Activated T-cell treated with anti-CD3 and anti-CD28 coated beads for 4 hours (primary cell): ENCODE results near the gene STAC2.
"Not testable (repeated sequence)": the region's sequence is repeated elsewhere in the genome, so short reads cannot be mapped to it uniquely, and the experiment has no call there.

Source experiments
- DNase-seq: peaks from one replicate; pipeline ENCODE4 v3.0.0-alpha.2; 2020

The STAC2 gene

DNA sequence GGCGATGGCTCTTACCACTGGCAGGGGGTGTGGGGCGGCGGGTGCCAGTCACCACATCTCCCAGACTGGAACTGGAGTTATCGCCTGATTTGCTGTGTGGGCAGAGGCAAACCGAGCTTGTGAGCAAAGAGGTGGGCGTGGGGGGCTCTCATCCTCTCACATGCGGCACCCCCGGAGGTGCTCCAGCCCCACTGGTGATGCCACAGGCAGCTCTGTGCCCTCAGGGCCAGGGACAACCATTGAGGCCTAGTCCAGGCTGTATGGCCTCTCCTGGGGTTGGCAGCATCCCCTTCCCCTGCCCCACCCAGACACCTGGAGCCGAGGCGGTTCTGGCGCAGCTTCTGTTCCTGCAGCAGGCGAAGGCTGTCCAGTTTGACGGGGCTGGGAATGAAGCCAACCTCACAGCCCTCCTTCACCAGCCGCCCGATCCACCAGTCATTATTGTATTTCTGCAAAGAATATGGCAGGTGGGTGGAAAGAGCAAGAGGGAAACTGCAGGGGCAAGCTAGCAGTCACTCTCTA lies 39.2 kb downstream of the STAC2 start:
- DNase-seq, result no peak

DNA sequence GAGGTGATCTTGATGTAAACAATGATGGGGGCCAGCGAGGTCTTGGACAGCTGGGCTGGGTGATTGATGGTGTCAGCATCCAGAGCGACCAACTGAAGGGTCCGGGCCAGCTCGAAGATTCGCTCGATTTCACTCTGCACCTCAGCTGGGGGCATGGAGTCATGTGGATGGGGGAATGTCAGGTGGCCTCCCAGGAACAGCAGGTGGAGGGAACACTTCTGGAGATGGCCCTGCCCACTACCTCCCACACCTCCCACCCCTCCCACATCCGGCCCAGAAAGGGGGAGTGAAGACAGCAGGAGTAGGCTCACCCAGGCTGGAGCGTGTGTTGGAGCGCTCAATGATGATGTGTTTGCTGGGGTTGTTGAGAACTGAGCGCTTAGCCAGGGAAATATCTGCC lies 42.0 kb downstream of the STAC2 start:
- DNase-seq, result no peak

DNA sequence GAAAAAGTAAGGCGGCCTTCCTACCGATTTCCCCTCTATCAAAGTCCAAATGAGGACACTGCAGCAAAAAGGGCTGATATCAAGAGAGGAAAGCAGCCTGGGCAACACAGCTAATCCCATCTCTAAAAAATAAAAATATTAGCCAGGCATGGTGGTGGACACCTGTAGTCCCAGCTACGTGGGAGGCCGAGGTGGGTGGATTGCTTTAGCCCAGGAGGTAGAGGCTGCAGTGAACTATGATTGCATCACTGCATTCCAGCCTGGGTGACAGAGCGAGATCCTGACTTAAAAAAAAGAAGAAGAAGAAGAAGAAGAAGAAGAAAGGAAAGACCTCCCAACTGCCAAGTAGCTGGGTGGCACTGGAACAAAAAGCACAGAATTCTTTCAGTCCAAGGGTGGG lies 42.7 kb downstream of the STAC2 start:
- no peak for DNase-seq

DNA sequence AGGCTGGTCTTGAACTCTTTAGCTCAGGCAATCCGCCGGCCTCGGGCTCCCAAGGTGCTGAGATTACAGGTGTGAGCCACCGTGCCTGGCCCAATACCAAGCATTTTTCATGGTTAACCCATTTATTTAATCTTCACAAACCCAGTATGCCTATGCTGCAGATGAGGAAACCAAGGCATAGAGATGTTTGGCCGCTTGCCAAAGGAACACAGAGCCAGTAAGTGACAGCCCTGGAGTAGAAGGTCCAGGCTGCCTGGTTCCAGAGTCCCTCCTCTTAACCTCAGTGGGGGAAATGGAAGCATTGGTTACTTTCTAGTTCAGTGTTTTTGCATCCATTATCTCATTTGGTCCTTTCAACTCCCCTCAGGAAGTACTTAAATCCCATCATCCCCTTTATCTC lies 44.4 kb downstream of the STAC2 start:
- no peak for DNase-seq

DNA sequence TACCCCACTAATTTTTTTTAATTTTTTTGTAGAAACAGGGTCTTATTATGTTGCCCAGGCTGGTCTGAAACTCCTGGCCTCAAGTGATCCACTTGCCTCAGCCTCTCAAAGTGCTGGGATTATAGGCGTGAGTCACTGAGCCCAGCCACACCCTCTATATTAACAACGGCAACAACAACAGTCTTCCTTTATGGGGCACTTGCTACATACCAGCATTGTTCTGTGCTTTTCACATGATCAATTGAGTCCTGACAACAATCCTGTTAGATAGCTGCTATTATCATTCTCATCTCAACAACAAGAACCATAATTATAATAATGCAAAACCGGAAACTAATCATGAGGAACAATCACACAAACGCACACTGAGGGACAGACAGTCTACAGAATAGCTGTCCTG lies 47.2 kb downstream of the STAC2 start:
- no peak for DNase-seq

DNA sequence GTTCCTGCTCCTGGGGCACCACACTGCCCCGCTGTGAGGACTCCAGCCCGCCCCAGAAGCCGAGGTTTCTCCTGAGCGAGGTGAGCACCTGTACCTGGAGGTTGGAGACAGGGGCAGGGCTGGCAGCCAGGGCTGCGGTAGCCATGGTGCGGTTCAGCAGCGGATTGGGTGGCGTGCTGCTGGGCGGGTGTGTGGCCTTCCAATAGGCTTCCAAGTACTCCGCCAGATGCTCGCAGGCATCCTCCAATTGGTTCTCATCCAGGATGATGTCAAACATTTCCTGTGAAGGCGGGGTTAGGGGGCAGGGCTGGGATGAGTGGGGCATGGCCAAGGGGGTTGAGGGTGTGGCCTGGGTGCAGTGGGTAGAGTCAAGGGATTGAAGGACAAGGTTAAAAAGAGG lies 48.5 kb downstream of the STAC2 start:
- no peak for DNase-seq

- DNase-seq, result no peak
Measured at GRCh38 chr17:39175695-39176093, 50.1 kb downstream of the STAC2 start.

GRCh38 chr17:39174920-39175694 lies 50.6 kb downstream of the STAC2 start:
- peak; percentile 69 for DNase-seq

DNA sequence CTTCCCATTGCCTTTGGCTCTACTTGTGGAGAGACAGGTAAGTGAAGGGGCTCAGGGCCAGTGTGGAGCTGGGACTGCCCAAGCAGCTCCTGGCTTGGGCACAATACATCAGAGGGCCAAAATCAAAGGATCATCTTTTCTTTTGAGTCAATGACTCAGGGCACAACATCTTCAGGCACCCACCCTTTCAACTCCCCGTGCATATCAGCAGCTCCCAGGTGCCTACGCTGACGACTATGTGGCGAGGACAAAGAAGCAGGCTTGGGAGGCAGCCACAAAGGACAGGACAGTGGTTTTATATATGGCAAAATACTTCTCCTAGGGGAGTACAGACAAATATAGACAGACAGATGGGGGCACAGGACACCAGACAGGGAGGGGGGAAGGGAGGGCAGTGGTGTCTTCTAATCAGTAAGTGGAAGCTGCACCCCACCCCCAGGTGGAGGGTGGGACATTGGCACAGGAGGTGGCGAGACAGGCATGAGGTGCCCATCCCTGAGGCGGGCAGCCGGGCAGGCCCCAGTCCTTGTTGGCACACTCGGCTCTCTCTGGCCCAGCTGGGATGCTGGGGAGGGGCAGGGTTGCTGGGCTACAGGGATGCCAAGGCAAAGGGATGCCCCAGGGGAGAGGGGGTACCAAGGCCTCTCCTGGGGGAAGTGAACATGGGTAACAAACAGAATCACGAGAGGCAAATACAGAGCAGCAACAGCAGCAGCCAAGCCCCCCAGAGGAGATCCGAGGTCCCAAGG lies 52.0 kb downstream of the STAC2 start:
- DNase-seq, result no peak

DNA sequence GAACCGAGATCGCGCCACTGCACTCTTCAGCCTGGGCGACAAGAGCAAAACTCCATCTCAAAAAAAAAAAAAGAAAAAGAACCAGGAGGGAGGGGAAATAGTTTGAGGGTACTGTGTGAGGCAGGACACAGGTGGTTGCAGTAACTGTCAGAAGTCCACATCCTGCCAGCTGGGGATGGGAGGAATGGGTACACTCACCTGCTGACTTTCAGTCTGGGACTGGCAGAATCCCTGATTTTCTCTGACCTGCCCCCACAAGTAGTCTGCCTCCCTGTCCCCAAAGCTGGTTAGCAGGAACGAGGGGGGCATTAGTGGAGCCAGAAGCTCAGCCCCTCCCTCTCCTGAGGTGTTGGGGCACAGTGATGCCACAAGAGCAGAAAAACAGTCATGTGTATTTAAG lies 52.7 kb downstream of the STAC2 start:
- no peak for DNase-seq

DNA sequence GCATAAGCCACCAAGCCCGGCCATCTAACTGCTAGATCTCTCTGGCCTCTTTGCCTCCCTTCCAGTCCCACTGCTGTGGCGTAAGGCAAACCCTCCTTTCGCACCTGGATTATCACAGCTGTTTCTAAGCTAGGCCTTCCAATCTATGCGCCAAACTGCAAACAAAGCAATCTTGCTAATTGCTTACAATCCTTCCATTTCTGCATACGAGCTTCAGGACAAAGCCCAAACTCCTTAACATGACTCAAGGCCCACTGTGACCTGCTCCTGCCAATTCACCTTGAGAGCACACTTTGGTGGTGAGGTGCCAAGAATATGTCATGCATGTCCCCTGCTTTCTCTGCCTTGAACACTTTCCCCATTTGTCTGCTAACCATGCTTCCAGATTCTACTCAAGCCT lies 53.8 kb downstream of the STAC2 start:
- no peak for DNase-seq

- DNase-seq, result no peak
Measured at GRCh38 chr17:39170558-39170957, 55.2 kb downstream of the STAC2 start.

GRCh38 chr17:39170109-39170508 lies 55.6 kb downstream of the STAC2 start:
- no peak for DNase-seq

DNA sequence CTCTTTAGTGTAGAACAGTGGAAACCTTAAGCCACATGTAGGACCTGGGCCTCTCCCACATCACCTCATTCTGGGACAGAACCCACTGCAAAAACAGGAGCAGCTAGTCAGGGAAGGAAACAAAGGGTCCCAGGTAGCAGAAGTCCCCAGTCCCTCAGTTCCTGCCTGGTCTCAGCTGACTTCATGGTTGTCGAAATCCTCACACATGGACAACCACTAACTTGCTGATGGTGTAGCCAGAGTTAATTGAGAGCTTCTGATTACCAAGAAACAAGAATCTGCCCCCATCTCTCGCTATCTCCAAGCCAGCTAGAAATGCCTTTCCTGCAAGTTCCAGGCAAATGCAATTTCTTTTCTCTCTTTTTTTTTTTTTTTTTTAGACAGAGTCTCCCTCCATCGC lies 56.2 kb downstream of the STAC2 start:
- no peak for DNase-seq

GRCh38 chr17:39169101-39169500 lies 56.6 kb downstream of the STAC2 start:
- no peak for DNase-seq

GRCh38 chr17:39168503-39168902 lies 57.2 kb downstream of the STAC2 start:
- DNase-seq, result not testable (repeated sequence)

DNA sequence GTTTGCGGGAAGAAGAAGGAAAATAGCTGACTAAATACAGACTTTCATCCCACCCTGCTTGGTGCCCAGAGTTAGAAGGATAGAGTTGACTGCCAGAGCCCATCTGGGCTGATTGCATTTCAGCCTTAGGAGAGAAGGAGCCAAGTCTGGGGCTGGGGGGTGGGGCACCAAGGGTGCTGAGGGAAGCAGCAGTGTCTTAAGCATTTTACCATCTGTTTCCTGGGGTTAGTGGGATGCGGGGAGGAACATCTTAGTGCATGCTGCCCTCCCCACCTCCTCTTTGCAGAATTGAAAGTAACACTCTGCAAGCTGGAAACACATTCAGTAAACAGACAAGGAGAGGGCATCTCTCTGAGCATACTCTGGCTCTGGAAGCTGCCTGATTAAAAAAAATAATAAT lies 58.3 kb downstream of the STAC2 start:
- no peak for DNase-seq

DNA sequence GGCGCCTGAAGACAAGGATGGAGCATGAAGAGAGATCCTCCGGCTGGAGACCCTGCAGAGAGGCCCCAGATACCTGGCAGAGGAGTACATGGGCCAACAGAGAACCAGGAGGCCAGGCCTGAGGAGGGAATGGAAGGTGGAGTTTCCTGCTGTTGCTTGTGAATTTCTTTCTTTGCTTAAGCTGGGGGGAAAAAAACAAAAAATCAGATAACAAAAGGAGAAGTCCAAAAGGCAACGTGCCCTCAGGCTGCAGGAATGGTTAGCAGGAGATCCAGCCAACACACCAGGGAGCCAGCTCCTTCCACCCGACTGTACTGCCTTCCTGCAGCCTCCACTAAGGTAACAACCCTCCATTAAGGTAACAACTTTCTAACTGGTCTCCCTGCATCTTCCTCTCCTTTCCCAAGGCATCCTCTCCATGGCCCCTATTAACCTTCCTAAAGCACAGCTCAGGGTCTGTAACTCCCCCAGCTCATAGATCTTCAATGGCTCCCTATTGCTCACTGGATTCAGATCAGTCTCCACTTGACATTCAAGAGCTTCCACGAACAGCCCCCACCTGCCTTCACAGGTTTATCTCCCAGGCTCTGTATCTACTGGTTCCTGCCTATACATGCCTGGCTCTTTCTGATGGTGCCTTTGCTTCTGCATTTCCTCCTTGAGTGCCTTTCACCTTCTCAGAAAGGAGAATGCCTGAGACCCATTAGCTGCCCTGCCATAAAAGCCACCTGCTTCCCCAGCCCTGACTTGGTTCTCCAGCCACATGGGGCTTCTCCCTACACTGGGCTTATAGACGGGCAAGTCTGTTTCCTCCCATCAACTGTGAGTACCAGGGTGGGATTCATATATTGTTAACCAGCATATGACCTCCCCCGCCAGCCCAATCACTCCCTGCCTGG lies 59.1 kb downstream of the STAC2 start:
- DNase-seq, result no peak

DNA sequence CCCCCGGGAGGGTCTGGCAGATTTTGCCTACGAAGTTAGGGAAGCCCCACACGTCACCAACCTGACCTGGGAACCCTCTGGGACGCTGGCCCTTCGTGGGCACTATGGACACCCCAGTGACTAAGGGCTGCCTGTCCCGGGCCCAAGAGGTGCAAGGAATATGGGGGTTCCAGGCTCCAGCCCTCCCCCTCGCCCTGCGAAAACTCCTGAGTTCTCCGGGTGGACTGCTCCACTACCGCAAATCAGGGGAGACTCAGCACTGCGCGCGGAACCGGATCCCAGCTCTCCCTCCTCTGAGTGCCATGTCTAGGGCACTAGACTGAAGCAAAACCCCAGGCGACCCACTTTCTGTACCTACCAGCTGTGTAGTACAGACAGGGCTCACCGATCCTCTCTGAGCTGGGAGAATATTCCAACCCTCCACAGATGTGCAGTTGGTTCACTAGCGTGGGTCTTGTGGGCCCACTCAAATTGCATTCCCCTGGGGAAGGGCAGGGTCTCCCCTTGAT lies 59.9 kb downstream of the STAC2 start, which contains the start of gene ARL5C:
TSS of gene ARL5C (minus strand) at position 321 of the 509 bp plus-strand sequence. CDS start 401 bp downstream, outside the sequence.
- no peak for DNase-seq

DNA sequence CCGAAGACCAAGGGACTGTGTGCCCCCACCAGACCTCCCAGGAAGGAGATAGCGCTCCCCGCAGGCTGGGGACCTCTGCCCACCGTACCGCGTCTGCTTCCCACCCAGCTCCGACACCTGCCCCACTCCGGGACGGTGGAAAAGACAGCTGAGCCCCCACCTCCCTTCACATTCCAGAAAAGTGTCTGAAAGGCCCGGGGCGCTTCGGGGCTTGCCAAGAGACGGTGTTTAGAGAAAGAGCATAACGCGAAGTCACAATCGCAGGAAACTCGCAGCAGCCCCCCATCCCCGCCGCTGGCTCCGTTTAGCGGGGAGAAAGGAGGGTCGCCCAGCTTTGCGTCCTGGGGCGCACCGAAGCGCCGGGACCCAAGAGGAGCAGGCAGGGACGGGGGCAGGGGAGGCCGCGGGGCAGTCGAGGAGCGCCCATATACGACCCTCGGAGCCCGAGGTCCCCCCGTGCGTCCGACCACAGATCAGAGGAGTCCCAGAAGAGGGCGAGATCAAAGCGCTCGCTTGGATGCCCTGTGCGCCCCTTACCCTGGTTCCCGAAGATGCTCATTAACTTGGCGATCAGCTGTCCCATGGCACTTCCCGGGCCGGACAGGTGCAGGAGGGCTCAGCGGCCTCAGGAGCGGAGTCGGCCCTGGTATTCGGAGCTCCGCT lies 60.4 kb downstream of the STAC2 start:
- no peak for DNase-seq

GRCh38 chr17:39164675-39165143 lies 61.0 kb downstream of the STAC2 start:
- DNase-seq, result peak; percentile 62

GRCh38 chr17:39161962-39162361 lies 63.8 kb downstream of the STAC2 start:
- DNase-seq, result no peak
